Keratinocyte (primary cell): ENCODE data around the gene BORCS6. TPM values are rescaled to one million over a fixed set of nuclear protein-coding genes. Genes with fewer than 3 reads are reported as not detected.
"Not testable (repeated sequence)": the region's sequence is repeated elsewhere in the genome, so short reads cannot be mapped to it uniquely, and the experiment has no call there.

Experiments used
- DNase-seq: peaks from one replicate; pipeline ENCODE4 v3.0.0-alpha.2; 2011; ENCODE audit warnings: low read depth, missing footprints, low spot score
- FAIRE-seq: peaks from 2 replicates; lab custom pipeline; 2011; peaks lifted over from hg19 to GRCh38; lab: Jason Lieb, UNC
- H2AFZ ChIP-seq: 2 replicates; pipeline ENCODE4 v1.6.0; 2012; ENCODE audit warnings: low read length, control low read depth, inconsistent platforms; ENCODE audit not compliant: control insufficient read depth
- H3K27ac ChIP-seq: 2 replicates; pipeline ENCODE4 v1.5.1; 2011; ENCODE audit warnings: low read length; ENCODE audit not compliant: control insufficient read depth, insufficient read depth
- H3K27me3 ChIP-seq: 3 replicates; pipeline ENCODE4 v1.6.0; 2011; ENCODE audit warnings: low read length; ENCODE audit not compliant: control insufficient read depth, insufficient read depth; ENCODE audit errors: extremely low read depth
- H3K36me3 ChIP-seq, 2 experiments: 2 replicates in 1 of 2; 3 replicates in 1 of 2; pipeline ENCODE4 v1.5.1; 2011; ENCODE audit warnings: low read length in 2 of 2, mild to moderate bottlenecking in 1 of 2; ENCODE audit not compliant: control insufficient read depth in 2 of 2, insufficient read depth in 2 of 2; ENCODE audit errors: extremely low read depth in 1 of 2
- H3K4me1 ChIP-seq: 3 replicates; pipeline ENCODE4 v1.5.1; 2011; ENCODE audit warnings: low read length; ENCODE audit not compliant: control insufficient read depth, insufficient read depth; ENCODE audit errors: extremely low read depth
- H3K4me2 ChIP-seq: 3 replicates; pipeline ENCODE4 v1.6.0; 2011; ENCODE audit warnings: low read depth, low read length; ENCODE audit not compliant: control insufficient read depth, insufficient read depth; ENCODE audit errors: extremely low read depth
- H3K4me3 ChIP-seq, 3 experiments: fragments of 200-600 bp in 1 of 3; sonication (generic) in 1 of 3; 2 replicates in 2 of 3; 3 replicates in 1 of 3; pipeline ENCODE4 v1.5.1; 2011 to 2016; ENCODE audit warnings: low read length in 3 of 3, mild to moderate bottlenecking in 3 of 3, control low read depth in 2 of 3, inconsistent platforms in 1 of 3, low read depth in 1 of 3, mixed read lengths in 1 of 3, mixed run types in 1 of 3, moderate library complexity in 1 of 3; ENCODE audit not compliant: control insufficient read depth in 2 of 3, insufficient read depth in 2 of 3; ENCODE audit errors: extremely low read depth in 1 of 3
- H3K79me2 ChIP-seq: 2 replicates; pipeline ENCODE4 v1.6.0; 2012; ENCODE audit warnings: low read length; ENCODE audit not compliant: control insufficient read depth, insufficient read depth
- H3K9ac ChIP-seq: 3 replicates; pipeline ENCODE4 v1.6.0; 2011; ENCODE audit warnings: low read length; ENCODE audit not compliant: control insufficient read depth, insufficient read depth; ENCODE audit errors: extremely low read depth
- H3K9me1 ChIP-seq: 3 replicates; pipeline ENCODE4 v1.6.0; 2011; ENCODE audit warnings: low read length; ENCODE audit not compliant: control insufficient read depth, insufficient read depth; ENCODE audit errors: extremely low read depth
- H3K9me3 ChIP-seq: 2 replicates; pipeline ENCODE4 v1.5.1; 2012; ENCODE audit warnings: low read depth, low read length; ENCODE audit not compliant: control insufficient read depth
- H4K20me1 ChIP-seq: 3 replicates; pipeline ENCODE4 v1.6.0; 2011; ENCODE audit warnings: low read length; ENCODE audit not compliant: control insufficient read depth, insufficient read depth; ENCODE audit errors: extremely low read depth
- EZH2 ChIP-seq: IDR thresholded peaks from one replicate; pipeline ENCODE4 v1.6.1; 2012; ENCODE audit warnings: inconsistent platforms, mild to moderate bottlenecking, low read length, moderate library complexity
- dilution Hi-C: fragments of 300-500 bp; cut with MboI; formaldehyde crosslinking; loops from one replicate; pipeline ENCODE4 v1.7.0; 2020; ENCODE audit warnings: low sequenced_read_pairs; ENCODE audit not compliant: extremely low pct_ligation_motif_present
- polyA plus RNA-seq, 5 experiments: library from polyadenylated mRNA; depleted of rRNA in 3 of 5; stranded (reverse) in 3 of 5; stranded (forward) in 1 of 5; unstranded in 1 of 5; fragments of >200 nt; gene quantifications; 1 replicate in 1 of 5; 2 replicates in 3 of 5; 3 replicates in 1 of 5; pipeline versions ENCODE4 v1.2.1 to v1.2.3, GENCODE V29; 2011 to 2012; ENCODE audit warnings: missing spikeins in 2 of 5, low read depth in 1 of 5, low replicate concordance in 1 of 5
- TF ChIP-seq, protein P1 (sequence below), 3 experiments: IDR thresholded peaks in 1 of 3; conservative IDR thresholded peaks in 1 of 3; optimal IDR thresholded peaks in 1 of 3; 2 replicates in 2 of 3; 3 replicates in 1 of 3; pipeline versions ENCODE3 to v1.5.1; 2011; ENCODE audit warnings: low read length in 3 of 3, mild to moderate bottlenecking in 3 of 3, moderate library complexity in 2 of 3, control low read depth in 1 of 3, inconsistent platforms in 1 of 3; ENCODE audit not compliant: insufficient read depth in 2 of 3; ENCODE audit errors: extremely low read depth in 1 of 3

Gene BORCS6
- polyA plus RNA-seq, 1 donor (not counting 4 experiments of a cell fraction or from before 2014, with no cell fraction given): 4.2 TPM

DNA sequence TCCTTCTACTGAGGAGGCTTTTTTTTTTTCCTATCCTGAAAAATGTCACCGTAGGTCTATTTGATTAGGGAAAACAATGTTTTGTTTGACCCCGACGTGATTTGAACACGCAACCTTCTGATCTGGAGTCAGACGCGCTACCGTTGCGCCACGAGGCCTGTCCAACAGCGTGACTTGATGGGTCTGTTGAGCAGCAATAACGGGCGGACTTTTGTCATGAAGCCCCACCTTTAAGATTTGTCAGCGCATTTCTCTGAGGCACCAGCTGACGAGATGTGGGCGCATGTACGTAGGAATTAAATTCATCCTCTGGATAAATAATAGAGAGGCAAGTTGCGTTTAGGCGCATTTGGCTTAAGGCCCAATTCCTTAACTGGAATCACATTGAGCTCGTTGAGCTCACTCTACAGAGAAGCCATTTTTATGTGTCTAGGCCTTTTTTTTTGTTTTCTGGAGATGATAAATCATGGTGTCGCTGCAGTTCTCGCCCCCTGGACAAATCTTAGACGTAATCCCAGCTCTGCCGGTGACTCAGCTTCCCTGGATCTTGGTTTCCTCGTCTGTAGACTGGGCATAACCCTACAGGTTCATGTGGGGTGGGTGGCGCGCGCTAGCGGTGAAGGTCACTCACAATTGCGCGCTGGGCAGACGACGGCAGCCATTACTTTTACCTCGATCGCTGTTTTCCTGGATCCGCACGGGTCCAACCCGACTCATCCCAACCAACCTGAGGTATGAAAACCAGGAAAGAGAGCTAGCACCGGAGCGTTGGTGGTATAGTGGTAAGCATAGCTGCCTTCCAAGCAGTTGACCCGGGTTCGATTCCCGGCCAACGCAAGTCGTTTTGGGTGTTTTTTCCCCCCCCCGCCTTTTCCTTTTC is 31.0 kb upstream of the BORCS6 start:
- H3K27me3 ChIP-seq: no peaks in the 10 kb centered on the region
- peak; percentile 44 for FAIRE-seq
- TF ChIP-seq, protein P1, sequence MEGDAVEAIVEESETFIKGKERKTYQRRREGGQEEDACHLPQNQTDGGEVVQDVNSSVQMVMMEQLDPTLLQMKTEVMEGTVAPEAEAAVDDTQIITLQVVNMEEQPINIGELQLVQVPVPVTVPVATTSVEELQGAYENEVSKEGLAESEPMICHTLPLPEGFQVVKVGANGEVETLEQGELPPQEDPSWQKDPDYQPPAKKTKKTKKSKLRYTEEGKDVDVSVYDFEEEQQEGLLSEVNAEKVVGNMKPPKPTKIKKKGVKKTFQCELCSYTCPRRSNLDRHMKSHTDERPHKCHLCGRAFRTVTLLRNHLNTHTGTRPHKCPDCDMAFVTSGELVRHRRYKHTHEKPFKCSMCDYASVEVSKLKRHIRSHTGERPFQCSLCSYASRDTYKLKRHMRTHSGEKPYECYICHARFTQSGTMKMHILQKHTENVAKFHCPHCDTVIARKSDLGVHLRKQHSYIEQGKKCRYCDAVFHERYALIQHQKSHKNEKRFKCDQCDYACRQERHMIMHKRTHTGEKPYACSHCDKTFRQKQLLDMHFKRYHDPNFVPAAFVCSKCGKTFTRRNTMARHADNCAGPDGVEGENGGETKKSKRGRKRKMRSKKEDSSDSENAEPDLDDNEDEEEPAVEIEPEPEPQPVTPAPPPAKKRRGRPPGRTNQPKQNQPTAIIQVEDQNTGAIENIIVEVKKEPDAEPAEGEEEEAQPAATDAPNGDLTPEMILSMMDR (optimal IDR thresholded peaks at IDR 0.05 in 1 of 3, IDR thresholded peaks at IDR 0.05 in 1 of 3, conservative IDR thresholded peaks at IDR 0.05 in 1 of 3; ENCODE audit: extremely low read depth in 1 of 3, insufficient read depth in 2 of 3, low read length in 3 of 3): peak in 1 of 3 experiments; percentile 27
- TF ChIP-seq EZH2: no peak
- peak overlapping the region; percentile 70 for H3K27ac ChIP-seq
- H3K79me2 ChIP-seq: no peaks in the 10 kb centered on the region
- H3K9me1 ChIP-seq: no peaks in the 10 kb centered on the region
- no peaks in the 10 kb centered on the region for H4K20me1 ChIP-seq
- peaks cover 19% of the 10 kb centered on the region for H3K4me1 ChIP-seq
- peak overlapping the region; percentile 81 for H3K4me2 ChIP-seq
- H3K9ac ChIP-seq: peak overlapping the region; percentile 93
- DNase-seq: peak; percentile 83
- H3K36me3 ChIP-seq: no peaks in the 10 kb centered on the region
- no peaks in the 10 kb centered on the region for H3K9me3 ChIP-seq
- H3K4me3 ChIP-seq: peak overlapping the region; percentile 60 to 75 (median 65)
- dilution Hi-C loops: no loop called here
- peak overlapping the region; percentile 83 for H2AFZ ChIP-seq

DNA sequence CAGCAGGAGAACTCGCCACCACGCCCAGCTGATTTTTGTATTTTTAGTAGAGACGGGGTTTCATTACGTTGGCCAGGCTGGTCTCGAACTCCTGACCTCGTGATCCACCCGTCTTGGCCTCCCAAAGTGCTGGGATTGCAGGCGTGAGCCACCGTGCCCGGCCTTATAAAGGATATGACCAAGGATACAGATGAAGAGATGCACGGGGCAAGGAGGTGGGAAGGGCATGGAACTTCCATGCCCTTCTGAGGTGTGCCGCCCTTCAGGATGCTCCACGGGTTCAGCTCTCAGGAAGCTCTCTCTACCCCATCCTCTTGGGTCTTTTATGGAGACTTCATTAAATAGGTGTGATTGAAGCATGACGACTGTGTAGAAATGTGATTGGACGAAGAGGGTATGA is 24.0 kb upstream of the BORCS6 start:
- H4K20me1 ChIP-seq, H3K9ac ChIP-seq, H3K4me3 ChIP-seq, H3K27ac ChIP-seq, H2AFZ ChIP-seq, H3K27me3 ChIP-seq, DNase-seq, H3K36me3 ChIP-seq, H3K4me2 ChIP-seq, H3K9me3 ChIP-seq, FAIRE-seq, H3K9me1 ChIP-seq, dilution Hi-C loops: not testable (repeated sequence)
- H3K79me2 ChIP-seq: peaks cover 12% of the 10 kb centered on the region
- peaks cover 14% of the 10 kb centered on the region for H3K4me1 ChIP-seq
